Mucosa of stomach (tissue), 1 donor: ENCODE data around the gene RITA1.
A peak's percentile ranks its signal among the peaks of the same experiment; 100 is the strongest.

Source experiments
- H3K27me3 ChIP-seq: one replicate; pipeline ENCODE4 v1.7.0; 2013; ENCODE audit warnings: mild to moderate bottlenecking, low read length; ENCODE audit not compliant: control insufficient read depth, insufficient read depth
- H3K36me3 ChIP-seq: one replicate; pipeline ENCODE4 v1.7.0; 2013; ENCODE audit warnings: low read length; ENCODE audit not compliant: control insufficient read depth, insufficient read depth
- H3K4me1 ChIP-seq: one replicate; pipeline ENCODE4 v1.7.0; 2013; ENCODE audit warnings: mild to moderate bottlenecking, low read length; ENCODE audit not compliant: control insufficient read depth, insufficient read depth
- H3K4me3 ChIP-seq: one replicate; pipeline ENCODE4 v1.7.0; 2013; ENCODE audit warnings: low read length
- H3K9ac ChIP-seq: one replicate; pipeline ENCODE4 v1.7.0; 2013; ENCODE audit warnings: mild to moderate bottlenecking, low read length, moderate library complexity
- H3K9me3 ChIP-seq: one replicate; pipeline ENCODE4 v1.7.0; 2013; ENCODE audit warnings: mild to moderate bottlenecking, low read length, moderate library complexity; ENCODE audit not compliant: control insufficient read depth
- donor health status: Pancreatic carcinoma.

The RITA1 gene

GRCh38 chr12:113145720-113146551, 39.6 kb upstream of the RITA1 start:
- Histone ChIP-seq H3K9me3 (no peaks in the 10 kb centered on the region), H3K4me3 (no peak overlapping the region), H3K4me1 (peaks cover 57% of the 10 kb centered on the region), H3K27me3 (no peaks in the 10 kb centered on the region), H3K36me3 (no peaks in the 10 kb centered on the region), H3K9ac (no peak overlapping the region)

- Histone ChIP-seq H3K4me1 (peaks cover 52% of the 10 kb centered on the region), H3K4me3 (no peak overlapping the region), H3K27me3 (peaks cover 3% of the 10 kb centered on the region), H3K9me3 (no peaks in the 10 kb centered on the region), H3K9ac (no peak overlapping the region), H3K36me3 (no peaks in the 10 kb centered on the region)
These were observed 38.5 kb upstream of the RITA1 start for GRCh38 chr12:113146999-113147398.

GRCh38 chr12:113149361-113150150, 36.0 kb upstream of the RITA1 start, which contains the start of gene CFAP73:
Gene CFAP73 (plus strand): TSS chr12:113149724. CDS start chr12:113149858, 134 bp downstream.
- peaks cover 54% of the 10 kb centered on the region for H3K4me1 ChIP-seq
- peak within 1 kb of the TSS; percentile 34 for H3K4me3 ChIP-seq
- peak within 1 kb of the TSS; percentile 58 for H3K9ac ChIP-seq
- no peaks in the 10 kb centered on the region for H3K36me3 ChIP-seq
- H3K27me3 ChIP-seq, result peaks cover 13% of the 10 kb centered on the region
- no peaks in the 10 kb centered on the region for H3K9me3 ChIP-seq

- no peak overlapping the region for H3K9ac ChIP-seq
- H3K36me3 ChIP-seq, result no peaks in the 10 kb centered on the region
- no peaks in the 10 kb centered on the region for H3K9me3 ChIP-seq
- H3K27me3 ChIP-seq, result peaks cover 22% of the 10 kb centered on the region
- H3K4me3 ChIP-seq, result no peak overlapping the region
- H3K4me1 ChIP-seq, result peaks cover 54% of the 10 kb centered on the region
These were observed 33.9 kb upstream of the RITA1 start for GRCh38 chr12:113151655-113152054.

- Histone ChIP-seq H3K4me3 (peak overlapping the region; percentile 0), H3K36me3 (no peaks in the 10 kb centered on the region), H3K27me3 (peaks cover 22% of the 10 kb centered on the region), H3K9me3 (no peaks in the 10 kb centered on the region), H3K4me1 (peaks cover 54% of the 10 kb centered on the region), H3K9ac (peak overlapping the region; percentile 51)
These were observed 33.2 kb upstream of the RITA1 start for GRCh38 chr12:113152196-113152834.

GRCh38 chr12:113152835-113153814, 32.4 kb upstream of the RITA1 start:
- H3K27me3 ChIP-seq, result peaks cover 22% of the 10 kb centered on the region
- H3K9ac ChIP-seq, result peak overlapping the region; percentile 51
- H3K9me3 ChIP-seq, result no peaks in the 10 kb centered on the region
- peak overlapping the region; percentile 0 for H3K4me3 ChIP-seq
- peaks cover 54% of the 10 kb centered on the region for H3K4me1 ChIP-seq
- no peaks in the 10 kb centered on the region for H3K36me3 ChIP-seq

GRCh38 chr12:113154351-113154973, 31.1 kb upstream of the RITA1 start:
- Histone ChIP-seq H3K9ac (peak overlapping the region; percentile 24), H3K4me3 (no peak overlapping the region), H3K9me3 (no peaks in the 10 kb centered on the region), H3K36me3 (peaks cover 6% of the 10 kb centered on the region), H3K4me1 (peaks cover 45% of the 10 kb centered on the region), H3K27me3 (peaks cover 22% of the 10 kb centered on the region)

GRCh38 chr12:113155060-113155459, 30.5 kb upstream of the RITA1 start:
- Histone ChIP-seq H3K36me3 (peaks cover 6% of the 10 kb centered on the region), H3K4me1 (peaks cover 44% of the 10 kb centered on the region), H3K9me3 (no peaks in the 10 kb centered on the region), H3K9ac (peak overlapping the region; percentile 24), H3K27me3 (peaks cover 22% of the 10 kb centered on the region), H3K4me3 (no peak overlapping the region)

- H3K27me3 ChIP-seq, result peaks cover 22% of the 10 kb centered on the region
- H3K36me3 ChIP-seq, result peaks cover 6% of the 10 kb centered on the region
- H3K4me1 ChIP-seq, result peaks cover 44% of the 10 kb centered on the region
- no peaks in the 10 kb centered on the region for H3K9me3 ChIP-seq
- H3K4me3 ChIP-seq, result no peak overlapping the region
- no peak overlapping the region for H3K9ac ChIP-seq
These were observed 29.9 kb upstream of the RITA1 start for GRCh38 chr12:113155646-113156045.

- peaks cover 17% of the 10 kb centered on the region for H3K27me3 ChIP-seq
- H3K9ac ChIP-seq, result no peak overlapping the region
- H3K9me3 ChIP-seq, result no peaks in the 10 kb centered on the region
- peaks cover 11% of the 10 kb centered on the region for H3K36me3 ChIP-seq
- peaks cover 35% of the 10 kb centered on the region for H3K4me1 ChIP-seq
- H3K4me3 ChIP-seq, result no peak overlapping the region
These were observed 28.2 kb upstream of the RITA1 start for GRCh38 chr12:113157218-113157859.
